K562 (cell line): ENCODE measurements around the gene HARS1. TPM values are rescaled to one million over a fixed set of nuclear protein-coding genes. Genes with fewer than 3 reads are reported as not detected.

Experiments
- ATAC-seq: fragments of 200-7000 bp; cut with Tn5 transposase; 3 replicates; pipeline ENCODE4 v1.9.1; 2020; ENCODE audit warnings: moderate library complexity
- BruUV-seq: library from RNA; stranded (reverse); fragments of 400-500 nt; replicated peaks from 2 replicates; lab custom pipeline; 2021; lab: Mats Ljungman, UMichigan
- CTCF ChIA-PET: fragments of 300-600 bp; formaldehyde crosslinking; extraction: SDS; loops from one replicate; lab custom pipeline; 2021; ENCODE audit warnings: low intra/inter-chr PET ratio; lab: Yijun Ruan, JAX
- POLR2A ChIA-PET: fragments of 300-600, 350-650 bp; sonication (Branson Sonifier 250); formaldehyde crosslinking; extraction: SDS; loops from one replicate; lab custom pipeline; 2021; ENCODE audit warnings: antibody characterized with exemption, inconsistent platforms; lab: Yijun Ruan, JAX
- DNase-seq, 4 experiments: peaks; one replicate each; pipeline versions ENCODE4 v3.0.0 to v3.0.0-alpha.2; 2011 to 2018; ENCODE audit warnings: low spot score in 3 of 4, mixed read lengths in 3 of 4; ENCODE audit errors: extremely low read depth in 1 of 4
- FAIRE-seq: peaks from 2 replicates; lab custom pipeline; 2011; peaks lifted over from hg19 to GRCh38; lab: Jason Lieb, UNC
- H2AFZ ChIP-seq: 2 replicates; pipeline ENCODE4 v1.6.0; 2011; ENCODE audit warnings: low read depth, low read length, control low read depth, inconsistent platforms
- H3K27ac ChIP-seq: fragments of 200-600 bp; 3 replicates; pipeline ENCODE4 v1.8.0; 2011; ENCODE audit warnings: low read depth, mild to moderate bottlenecking, control low read depth, inconsistent platforms, low read length, moderate library complexity, mixed read lengths; ENCODE audit errors: extremely low read depth
- H3K27me3 ChIP-seq, 2 experiments: fragments of 300-600 bp in 1 of 2; 2 replicates in 1 of 2; 3 replicates in 1 of 2; pipeline versions ENCODE4 v1.6.0 to v1.8.0; 2011; ENCODE audit warnings: inconsistent platforms in 2 of 2, low read length in 2 of 2, mild to moderate bottlenecking in 1 of 2, mixed read lengths in 1 of 2, moderate library complexity in 1 of 2; ENCODE audit not compliant: control insufficient read depth in 2 of 2, insufficient read depth in 2 of 2
- H3K36me3 ChIP-seq: fragments of 300-600 bp; 3 replicates; pipeline ENCODE4 v1.8.0; 2011; ENCODE audit warnings: mild to moderate bottlenecking, low read length, inconsistent platforms; ENCODE audit not compliant: control insufficient read depth, insufficient read depth
- H3K4me1 ChIP-seq, 2 experiments: fragments of 200-600 bp in 1 of 2; replicated peaks in 1 of 2; 2 replicates in 1 of 2; 3 replicates in 1 of 2; pipeline versions ENCODE4 v1.5.1 to v1.8.0; 2011; ENCODE audit warnings: inconsistent platforms in 2 of 2, low read length in 2 of 2, mild to moderate bottlenecking in 1 of 2, mixed read lengths in 1 of 2, moderate library complexity in 1 of 2; ENCODE audit not compliant: control insufficient read depth in 2 of 2, insufficient read depth in 2 of 2
- H3K4me2 ChIP-seq: 2 replicates; pipeline ENCODE4 v1.6.1; 2011; ENCODE audit warnings: low read length, control low read depth, inconsistent platforms, mixed read lengths; ENCODE audit not compliant: insufficient read depth
- H3K4me3 ChIP-seq: fragments of 200-600 bp; sonication (generic), shearing (Covaris generic); 2 replicates; pipeline ENCODE4 v1.5.1; 2016; ENCODE audit warnings: control low read depth, inconsistent platforms
- H3K79me2 ChIP-seq: fragments of 200-600 bp; 3 replicates; pipeline ENCODE4 v1.8.0; 2011; ENCODE audit warnings: low read length, inconsistent platforms; ENCODE audit not compliant: control insufficient read depth, insufficient read depth
- H3K9ac ChIP-seq, 2 experiments: 2 replicates each; pipeline versions ENCODE4 v1.6.0 to v1.6.1; 2011; ENCODE audit warnings: low read depth in 2 of 2, low read length in 2 of 2, control low read depth in 1 of 2, inconsistent platforms in 1 of 2, mild to moderate bottlenecking in 1 of 2, mixed read lengths in 1 of 2; ENCODE audit not compliant: insufficient read depth in 1 of 2
- H3K9me1 ChIP-seq: one replicate; pipeline ENCODE4 v1.6.0; 2011; ENCODE audit warnings: inconsistent platforms, mild to moderate bottlenecking, low read length, moderate library complexity; ENCODE audit not compliant: control insufficient read depth, insufficient read depth
- H3K9me3 ChIP-seq: replicated peaks from 2 replicates; pipeline ENCODE4 v1.5.1; 2011; ENCODE audit warnings: low read depth, low read length, inconsistent platforms; ENCODE audit not compliant: control insufficient read depth, insufficient read depth
- H4K20me1 ChIP-seq: replicated peaks from 2 replicates; pipeline ENCODE4 v1.6.1; 2011; ENCODE audit warnings: low read length, inconsistent platforms, mixed read lengths; ENCODE audit not compliant: control insufficient read depth, insufficient read depth
- AFF4 ChIP-seq: sonication (generic); formaldehyde crosslinking; IDR thresholded peaks from 2 replicates; pipeline ENCODE4 v1.8.0; 2023; ENCODE audit warnings: mild to moderate bottlenecking, missing genetic modification reagents
- CBX5 ChIP-seq: IDR thresholded peaks from 2 replicates; pipeline ENCODE4 v1.6.1; 2014; ENCODE audit warnings: low read depth, borderline replicate concordance
- MTA2 ChIP-seq: fragments of 450-650 bp; IDR thresholded peaks from 2 replicates; pipeline ENCODE4 v1.6.1; 2016; ENCODE audit warnings: low read depth
- PHTF2 ChIP-seq: fragments of 250-450 bp; sonication (Bioruptor Pico); IDR thresholded peaks from 2 replicates; pipeline ENCODE4 v1.5.0; 2021; ENCODE audit warnings: mild to moderate bottlenecking
- WHSC1 ChIP-seq: IDR thresholded peaks from one replicate; pipeline ENCODE4 v1.6.1; 2012; ENCODE audit warnings: low read length, control low read depth, inconsistent platforms
- ZBTB34 ChIP-seq: fragments of 250-450 bp; sonication (Bioruptor Pico); IDR thresholded peaks from 2 replicates; pipeline ENCODE4 v1.8.0; 2021; ENCODE audit warnings: mild to moderate bottlenecking, moderate library complexity
- ZNF354B ChIP-seq: fragments of 250-450 bp; sonication (Bioruptor Pico); IDR thresholded peaks from 2 replicates; pipeline ENCODE4 v1.4.0; 2020
- ZNF398 ChIP-seq: fragments of 250-450 bp; sonication (Bioruptor Pico); IDR thresholded peaks from 2 replicates; pipeline ENCODE4 v1.8.0; 2021; ENCODE audit warnings: moderate library complexity, mild to moderate bottlenecking, inconsistent platforms
- ZNF79 ChIP-seq: fragments of 250-450 bp; sonication (Bioruptor Pico); IDR thresholded peaks from 2 replicates; pipeline ENCODE4 v1.4.0; 2020; ENCODE audit warnings: low read depth, mild to moderate bottlenecking, moderate library complexity
- WGBS: fragments of 100-300 bp; shearing (Covaris generic); methylation state at CpG from one replicate; pipeline ENCODE4 v1.1.6; 2016; ENCODE audit warnings: low coverage, mixed read lengths; ENCODE audit not compliant: insufficient coverage; ENCODE audit errors: missing lambda C conversion rate; 5-methylcytosine and 5-hydroxymethylcytosine counted together
- in situ Hi-C: fragments of 300-500 bp; cut with MboI; formaldehyde crosslinking; loops from 4 replicates; pipeline ENCODE4 v1.15.0; 2018; ENCODE audit warnings: inconsistent platforms, mixed read lengths
- intact Hi-C: fragments of 100-400 bp; cut with micrococcal nuclease; formaldehyde crosslinking; loops from 2 replicates; pipeline ENCODE4 v1.14.2; 2022
- polyA plus RNA-seq, 8 experiments: library from polyadenylated mRNA; depleted of rRNA in 4 of 8; stranded (reverse) in 5 of 8; unstranded in 3 of 8; fragments of >200 nt; fragmentation: Nextera tagmentation in 2 of 8; fragmentation: Illumina TruSeq in 1 of 8; extraction: Ambion mirVana in 2 of 8; extraction: Trizol in 1 of 8; gene quantifications; 2 replicates each; pipeline versions ENCODE4 v1.2.1 to v1.2.3, GENCODE V29; 2011 to 2014; ENCODE audit warnings: inconsistent platforms in 1 of 8, missing spikeins in 1 of 8
- total RNA-seq, 7 experiments: library from RNA; depleted of rRNA in 6 of 7; stranded (reverse); fragments of >200 nt in 6 of 7; fragmentation: Illumina TruSeq in 2 of 7; extraction: Trizol in 2 of 7; gene quantifications; 2 replicates each; pipeline versions ENCODE4 v1.2.1 to v1.2.3, GENCODE V29; 2011 to 2021; ENCODE audit warnings: low replicate concordance in 1 of 7
- TF ChIP-seq, protein P1 (sequence below): fragments of 450-650 bp; IDR thresholded peaks from 2 replicates; pipeline ENCODE4 v1.6.1; 2016; ENCODE audit warnings: mild to moderate bottlenecking
- TF ChIP-seq, protein P2 (sequence below): sonication (generic); formaldehyde crosslinking; IDR thresholded peaks from 2 replicates; pipeline ENCODE4 v1.8.1; 2023; ENCODE audit warnings: mild to moderate bottlenecking, missing genetic modification reagents

Gene HARS1
- total and polyA plus RNA-seq, 9 of the 15 experiments (the other 6 are each of a cell fraction or from before 2014, with no cell fraction given) = 13.5 to 88.5 (median 75.2) TPM

DNA sequence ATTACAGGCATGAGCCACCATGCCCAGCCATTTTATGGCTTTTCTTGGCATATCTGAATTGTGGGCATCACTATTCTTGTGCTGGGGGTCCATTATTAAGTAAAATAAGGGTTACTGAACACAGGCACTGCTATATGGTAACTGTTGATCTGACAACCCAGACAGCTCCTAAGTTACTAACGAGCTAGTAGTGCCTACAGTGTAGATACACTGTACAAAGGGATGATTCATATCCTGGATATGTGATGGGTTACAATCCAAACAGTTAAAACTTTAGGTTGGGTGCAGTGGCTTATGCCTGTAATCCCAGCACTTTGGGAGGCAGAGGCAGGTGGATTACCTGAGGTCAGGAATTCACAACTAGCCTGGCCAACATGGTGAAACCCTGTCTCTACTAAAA lies 62.5 kb downstream of the HARS1 start:
- no peak for DNase-seq
- Histone ChIP-seq H4K20me1 (no peaks in the 10 kb centered on the region), H3K36me3 (no peaks in the 10 kb centered on the region), H3K4me1 (peaks cover 0 to 14% of the 10 kb centered on the region in 2 experiments; a peak in 3 of 5 replicates), H3K9me1 (no peaks in the 10 kb centered on the region), H3K27me3 (no peaks in the 10 kb centered on the region), H2AFZ (no peak overlapping the region), H3K79me2 (no peaks in the 10 kb centered on the region), H3K27ac (no peak overlapping the region), H3K4me2 (no peak overlapping the region), H3K9me3 (no peaks in the 10 kb centered on the region), H3K9ac (no peak overlapping the region), H3K4me3 (no peak overlapping the region)
- ATAC-seq = no peak
- ChIA-PET POLR2A (no interaction called here), CTCF (interaction anchor here (0.6 kb wide), 1 partner anchor 128 kb away, joined by 3 read pairs; no protein-coding TSS in a partner anchor)
- in situ Hi-C loops = no loop called here
- no peak for FAIRE-seq
- 5% methylated on average over 1 of the region's 1 CpG for WGBS
- intact Hi-C loops = no loop called here
- no TSS peak for BruUV-seq
- TF ChIP-seq ZNF398 (CRISPR knock-in tag) = no peak
- no peak for TF ChIP-seq ZBTB34 (CRISPR knock-in tag)
- no peak for TF ChIP-seq AFF4 (CRISPR knock-in tag)
- TF ChIP-seq ZNF79 (CRISPR knock-in tag) = no peak
- TF ChIP-seq, protein P1, sequence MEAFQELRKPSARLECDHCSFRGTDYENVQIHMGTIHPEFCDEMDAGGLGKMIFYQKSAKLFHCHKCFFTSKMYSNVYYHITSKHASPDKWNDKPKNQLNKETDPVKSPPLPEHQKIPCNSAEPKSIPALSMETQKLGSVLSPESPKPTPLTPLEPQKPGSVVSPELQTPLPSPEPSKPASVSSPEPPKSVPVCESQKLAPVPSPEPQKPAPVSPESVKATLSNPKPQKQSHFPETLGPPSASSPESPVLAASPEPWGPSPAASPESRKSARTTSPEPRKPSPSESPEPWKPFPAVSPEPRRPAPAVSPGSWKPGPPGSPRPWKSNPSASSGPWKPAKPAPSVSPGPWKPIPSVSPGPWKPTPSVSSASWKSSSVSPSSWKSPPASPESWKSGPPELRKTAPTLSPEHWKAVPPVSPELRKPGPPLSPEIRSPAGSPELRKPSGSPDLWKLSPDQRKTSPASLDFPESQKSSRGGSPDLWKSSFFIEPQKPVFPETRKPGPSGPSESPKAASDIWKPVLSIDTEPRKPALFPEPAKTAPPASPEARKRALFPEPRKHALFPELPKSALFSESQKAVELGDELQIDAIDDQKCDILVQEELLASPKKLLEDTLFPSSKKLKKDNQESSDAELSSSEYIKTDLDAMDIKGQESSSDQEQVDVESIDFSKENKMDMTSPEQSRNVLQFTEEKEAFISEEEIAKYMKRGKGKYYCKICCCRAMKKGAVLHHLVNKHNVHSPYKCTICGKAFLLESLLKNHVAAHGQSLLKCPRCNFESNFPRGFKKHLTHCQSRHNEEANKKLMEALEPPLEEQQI = no peak
- TF ChIP-seq MTA2 = no peak
- TF ChIP-seq ZNF354B (CRISPR knock-in tag) = no peak
- TF ChIP-seq, protein P2, sequence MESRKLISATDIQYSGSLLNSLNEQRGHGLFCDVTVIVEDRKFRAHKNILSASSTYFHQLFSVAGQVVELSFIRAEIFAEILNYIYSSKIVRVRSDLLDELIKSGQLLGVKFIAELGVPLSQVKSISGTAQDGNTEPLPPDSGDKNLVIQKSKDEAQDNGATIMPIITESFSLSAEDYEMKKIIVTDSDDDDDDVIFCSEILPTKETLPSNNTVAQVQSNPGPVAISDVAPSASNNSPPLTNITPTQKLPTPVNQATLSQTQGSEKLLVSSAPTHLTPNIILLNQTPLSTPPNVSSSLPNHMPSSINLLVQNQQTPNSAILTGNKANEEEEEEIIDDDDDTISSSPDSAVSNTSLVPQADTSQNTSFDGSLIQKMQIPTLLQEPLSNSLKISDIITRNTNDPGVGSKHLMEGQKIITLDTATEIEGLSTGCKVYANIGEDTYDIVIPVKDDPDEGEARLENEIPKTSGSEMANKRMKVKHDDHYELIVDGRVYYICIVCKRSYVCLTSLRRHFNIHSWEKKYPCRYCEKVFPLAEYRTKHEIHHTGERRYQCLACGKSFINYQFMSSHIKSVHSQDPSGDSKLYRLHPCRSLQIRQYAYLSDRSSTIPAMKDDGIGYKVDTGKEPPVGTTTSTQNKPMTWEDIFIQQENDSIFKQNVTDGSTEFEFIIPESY (CRISPR knock-in tag) = no peak
- TF ChIP-seq WHSC1 = no peak
- TF ChIP-seq CBX5 = no peak
- no peak for TF ChIP-seq PHTF2 (CRISPR knock-in tag)
